GM12891 (cell line): ENCODE results near the gene ZNF418.

ENCODE experiments used
- PAX5 ChIP-seq: IDR thresholded peaks from 2 replicates; pipeline ENCODE4 v1.6.1; 2011; ENCODE audit warnings: low read length, moderate library complexity, mild to moderate bottlenecking; ENCODE audit not compliant: insufficient read depth, severe bottlenecking
- POLR2A ChIP-seq: IDR thresholded peaks from 2 replicates; pipeline ENCODE4 v1.6.1; 2011; ENCODE audit warnings: low read depth, low read length, control low read depth
- POLR2AphosphoS5 ChIP-seq: IDR thresholded peaks from 2 replicates; pipeline ENCODE4 v1.6.1; 2011; ENCODE audit warnings: low read depth, low read length, control low read depth
- POU2F2 ChIP-seq: IDR thresholded peaks from 2 replicates; pipeline ENCODE4 v1.6.1; 2011; ENCODE audit warnings: low read depth, mild to moderate bottlenecking, control low read depth, low read length, moderate library complexity
- SPI1 ChIP-seq: IDR thresholded peaks from 2 replicates; pipeline ENCODE4 v1.6.1; 2011; ENCODE audit warnings: low read depth, low read length, control low read depth
- TAF1 ChIP-seq: IDR thresholded peaks from 2 replicates; pipeline ENCODE4 v1.6.1; 2011; ENCODE audit warnings: low read depth, low read length, control low read depth

GRCh38 chr19:57947088-57947418 lies 11.9 kb upstream of the ZNF418 start:
- TF ChIP-seq POLR2A, result no peak
- no peak for TF ChIP-seq TAF1
- TF ChIP-seq POLR2AphosphoS5, result no peak
- no peak for TF ChIP-seq SPI1
- TF ChIP-seq PAX5, result no peak
- TF ChIP-seq POU2F2, result no peak
